Measurements from ENCODE around the gene C1orf21.

Gene C1orf21

GRCh38 chr1:184557423-184558347, 170.9 kb downstream of the C1orf21 start:
- no peak for DNase-seq (ENCODE audit: low spot score)

DNA sequence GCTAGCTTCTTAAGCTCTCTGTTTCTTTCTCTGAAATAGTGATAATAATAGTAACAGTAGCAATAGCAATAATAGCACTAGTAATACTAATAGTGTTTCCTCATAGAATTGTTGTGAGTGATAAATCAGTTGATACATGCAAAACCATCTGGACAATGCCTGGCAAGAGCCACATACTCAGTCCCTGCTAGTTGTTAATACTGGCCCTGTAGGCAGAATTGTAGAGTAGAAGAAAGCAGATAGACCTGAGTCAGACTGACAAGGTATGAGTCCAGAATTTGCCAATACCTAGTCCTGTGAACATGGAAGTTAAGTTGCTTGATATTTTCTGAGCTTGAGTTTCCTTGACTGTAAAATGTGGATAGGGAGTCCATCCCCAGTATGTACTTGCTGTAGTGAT, 171.9 kb downstream of the C1orf21 start:
- DNase-seq (ENCODE audit: low spot score), result no peak

DNA sequence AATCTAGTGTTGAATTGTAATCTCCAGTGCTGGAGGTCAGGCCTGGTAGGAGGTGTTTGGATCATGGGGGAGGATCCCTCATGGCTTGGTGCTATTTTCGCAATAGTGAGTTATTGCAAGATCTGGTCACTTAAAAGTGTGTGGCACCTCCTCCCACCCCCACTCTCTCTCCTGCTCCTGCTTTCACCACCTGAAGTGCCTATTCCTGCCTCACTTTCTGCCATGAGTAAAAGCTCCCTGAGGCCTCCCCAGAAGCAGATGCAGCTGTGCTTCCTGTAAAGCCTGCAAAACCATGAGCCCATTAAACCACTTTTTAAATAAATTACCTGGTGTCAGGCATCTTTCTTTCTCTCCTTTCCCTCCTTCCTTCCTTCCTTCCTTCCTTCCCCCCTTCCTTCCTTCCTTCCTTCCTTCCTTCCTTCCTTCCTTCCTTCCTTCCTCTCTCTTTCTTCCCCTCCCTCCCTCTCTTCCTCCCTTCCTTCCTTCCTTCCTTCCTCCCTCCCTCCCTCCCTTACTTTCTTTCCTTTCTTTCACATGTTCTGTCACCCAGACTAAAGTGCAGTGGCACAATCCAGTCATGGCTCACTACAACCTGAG, 172.4 kb downstream of the C1orf21 start:
- DNase-seq (ENCODE audit: low spot score), result no peak

- no peak for DNase-seq (ENCODE audit: low spot score)
Measured at GRCh38 chr1:184562806-184563205, 176.0 kb downstream of the C1orf21 start.

GRCh38 chr1:184563308-184563707, 176.5 kb downstream of the C1orf21 start:
- peak; percentile 20 for DNase-seq (ENCODE audit: low spot score)

DNA sequence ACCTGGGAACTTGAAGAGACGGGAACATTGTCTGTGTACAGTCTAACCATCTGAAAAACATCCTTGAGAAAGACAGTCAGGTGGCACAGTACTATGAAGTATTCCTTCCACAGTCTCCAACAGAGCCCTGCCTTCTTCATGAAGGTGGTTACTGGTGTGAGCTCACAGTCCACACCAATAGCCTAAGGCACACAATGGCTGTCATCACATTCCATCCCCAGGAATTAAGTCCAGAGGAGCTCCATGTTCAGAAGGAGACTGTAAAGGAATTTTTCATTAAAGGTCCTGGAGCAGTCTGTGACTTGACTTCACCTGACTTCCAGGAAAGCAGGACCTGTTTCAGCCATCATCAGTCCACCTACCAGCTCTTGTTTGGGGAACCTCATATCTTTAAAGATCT, 180.2 kb downstream of the C1orf21 start:
- no peak for DNase-seq (ENCODE audit: low spot score)

- DNase-seq (ENCODE audit: low spot score), result no peak
Measured at GRCh38 chr1:184567637-184568036, 180.8 kb downstream of the C1orf21 start.

DNA sequence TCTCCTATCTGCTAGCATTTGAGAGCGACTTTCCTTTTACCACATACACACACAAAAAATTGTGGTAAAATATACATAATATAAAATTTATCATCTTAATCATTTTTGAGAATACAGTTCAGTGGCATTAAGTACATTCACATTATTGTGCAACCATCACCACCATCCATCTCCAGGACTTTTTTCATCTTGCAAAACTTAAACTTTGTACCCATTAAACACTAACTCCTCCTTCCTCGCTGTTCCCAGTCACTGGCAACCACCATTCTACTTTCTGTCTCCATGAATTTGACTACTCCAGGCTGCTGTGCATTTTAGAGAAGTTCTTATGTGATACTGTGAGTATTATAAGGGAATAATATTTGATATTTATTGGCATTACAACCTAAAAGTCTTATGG, 181.3 kb downstream of the C1orf21 start:
- no peak for DNase-seq (ENCODE audit: low spot score)

DNA sequence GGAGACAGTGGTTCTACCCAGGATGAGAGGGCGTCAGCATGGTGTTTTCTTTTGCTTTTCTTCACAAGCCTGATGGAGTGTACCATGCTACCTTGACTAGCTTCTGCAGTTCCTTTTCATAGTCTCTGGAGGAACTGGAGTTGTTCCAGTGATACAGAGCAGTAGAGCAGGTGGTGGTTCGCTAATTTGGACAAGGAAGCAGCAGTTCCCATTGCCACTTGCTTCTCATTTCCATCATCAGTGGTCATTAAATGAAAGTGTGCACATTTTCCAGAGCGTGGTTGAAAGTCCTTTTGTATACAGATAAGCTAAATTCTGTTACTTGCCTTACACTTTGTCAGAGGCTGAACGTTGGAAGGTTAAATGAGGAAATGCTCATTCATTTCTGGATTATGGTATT, 182.3 kb downstream of the C1orf21 start:
- DNase-seq (ENCODE audit: low spot score), result no peak

GRCh38 chr1:184574588-184574987, 187.8 kb downstream of the C1orf21 start:
- DNase-seq (ENCODE audit: low spot score), result no peak

GRCh38 chr1:184576822-184577221, 190.0 kb downstream of the C1orf21 start:
- no peak for DNase-seq (ENCODE audit: low spot score)

DNA sequence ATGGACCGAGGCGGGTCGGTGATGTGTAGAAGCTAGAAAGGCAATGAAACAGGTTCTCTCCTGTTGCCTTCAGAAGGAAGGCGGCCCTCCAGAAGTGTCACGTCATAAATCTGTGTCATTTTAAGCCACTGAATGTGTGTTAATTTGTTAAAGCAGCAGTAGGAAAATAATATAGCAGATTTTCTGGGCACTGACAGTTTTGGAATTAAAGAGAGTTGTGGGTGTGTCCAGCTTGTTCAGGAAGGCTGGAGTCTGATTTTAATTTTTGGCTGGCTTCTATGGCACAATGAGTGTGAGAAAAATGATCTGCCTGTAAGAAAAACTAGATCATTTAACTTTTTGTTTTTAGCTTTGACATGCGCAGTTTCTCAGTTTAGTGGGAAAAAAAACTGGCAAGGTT, 190.5 kb downstream of the C1orf21 start:
- no peak for DNase-seq (ENCODE audit: low spot score)

GRCh38 chr1:184582411-184582810, 195.6 kb downstream of the C1orf21 start:
- DNase-seq (ENCODE audit: low spot score), result no peak

GRCh38 chr1:184583849-184584248, 197.0 kb downstream of the C1orf21 start:
- DNase-seq (ENCODE audit: low spot score), result no peak

DNA sequence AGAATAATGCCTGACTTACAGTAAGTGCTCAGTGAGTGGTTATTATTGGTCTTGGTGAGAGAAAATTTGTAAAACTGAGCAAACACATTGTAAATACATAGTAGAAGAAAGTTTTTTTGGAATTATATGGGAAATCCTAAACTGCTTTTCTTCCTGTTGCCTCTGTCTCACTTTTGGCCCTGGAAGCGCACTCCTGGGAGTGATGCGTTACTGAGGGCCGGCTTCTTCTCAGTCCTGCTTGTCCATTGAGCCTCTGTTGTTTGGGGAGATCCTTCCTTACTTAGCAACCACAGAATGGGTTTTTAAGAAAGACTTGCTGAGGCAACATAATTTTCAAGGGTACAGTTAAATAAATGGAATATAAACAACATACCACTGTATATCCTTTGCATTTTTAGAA, 201.9 kb downstream of the C1orf21 start:
- DNase-seq (ENCODE audit: low spot score), result no peak

GRCh38 chr1:184590163-184590750, 203.4 kb downstream of the C1orf21 start:
- DNase-seq (ENCODE audit: low spot score), result no peak

GRCh38 chr1:184593597-184593996, 206.8 kb downstream of the C1orf21 start:
- DNase-seq (ENCODE audit: low spot score), result no peak

DNA sequence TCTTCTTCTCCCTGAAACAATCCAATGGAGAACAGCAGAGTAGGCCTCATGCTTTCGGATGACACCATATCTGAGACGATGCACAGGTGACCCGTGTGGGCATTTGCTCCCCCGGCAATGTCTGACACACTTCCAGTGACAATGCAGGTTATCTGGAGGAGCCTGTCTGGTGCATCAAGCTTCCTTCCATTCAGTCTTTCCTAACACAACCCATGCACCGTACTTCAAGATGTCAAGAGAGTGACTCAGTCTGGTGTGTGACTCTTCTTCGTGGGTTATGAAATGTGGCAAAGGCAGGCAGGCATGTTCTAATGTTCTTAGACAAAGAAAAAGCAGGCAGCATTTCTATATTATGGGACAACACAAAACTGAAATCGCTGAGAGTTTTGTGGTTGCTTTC, 208.8 kb downstream of the C1orf21 start:
- DNase-seq (ENCODE audit: low spot score), result peak; percentile 50

- DNase-seq (ENCODE audit: low spot score), result no peak
Measured at GRCh38 chr1:184596950-184597645, 210.3 kb downstream of the C1orf21 start.

DNA sequence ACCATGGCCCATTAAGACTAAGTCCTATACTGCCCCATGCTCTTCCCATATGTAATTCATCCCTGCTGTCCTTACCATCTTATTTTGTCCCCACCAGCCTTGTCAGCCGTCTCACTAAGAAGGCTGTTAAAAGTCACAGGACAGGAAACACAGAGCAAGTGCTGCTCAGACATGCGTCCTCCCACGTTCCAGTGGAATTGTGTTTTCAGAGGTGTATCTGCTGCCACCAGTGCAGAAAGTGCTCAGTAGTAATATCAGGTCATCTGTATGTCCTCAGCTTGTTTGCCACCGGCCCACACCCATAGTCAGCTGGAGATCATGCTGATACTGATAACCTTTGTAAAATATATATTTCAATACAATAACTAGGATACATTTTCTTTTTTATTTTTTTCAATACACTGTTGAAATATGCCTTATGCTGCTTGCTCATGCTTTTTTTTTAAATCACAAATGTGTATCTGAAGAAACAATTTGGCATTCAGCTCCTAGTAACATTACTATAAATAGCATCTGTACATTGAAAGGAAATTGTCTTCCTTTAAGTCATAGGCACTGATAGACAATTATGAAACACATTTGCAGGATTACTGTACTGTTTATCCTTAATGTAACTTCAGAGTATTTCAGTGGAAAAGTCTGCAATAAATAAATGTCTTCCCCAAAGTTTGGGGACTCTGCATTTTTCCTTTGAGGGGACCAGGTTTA, 211.0 kb downstream of the C1orf21 start:
- no peak for DNase-seq (ENCODE audit: low spot score)

GRCh38 chr1:184598403-184599193, 211.8 kb downstream of the C1orf21 start:
- no peak for DNase-seq (ENCODE audit: low spot score)

All from AG08396 (cell line).